A673 (cell line): ENCODE measurements around the gene PMFBP1.

Experiments
- EZH2 ChIP-seq: fragments of 200-600 bp; sonication (generic); IDR thresholded peaks from 2 replicates; pipeline ENCODE4 v1.6.1; 2017; ENCODE audit warnings: borderline replicate concordance, low read depth, mild to moderate bottlenecking, mixed read lengths, antibody characterized with exemption, low read length; ENCODE audit not compliant: poor library complexity, severe bottlenecking
- TF ChIP-seq, protein P1 (sequence below): fragments of 300-800, 200-600 bp; sonication (generic); conservative IDR thresholded peaks from 2 replicates; pipeline ENCODE4 v1.5.1; 2017; ENCODE audit warnings: low read depth, mild to moderate bottlenecking, antibody characterized with exemption, low read length, moderate library complexity, mixed read lengths

DNA sequence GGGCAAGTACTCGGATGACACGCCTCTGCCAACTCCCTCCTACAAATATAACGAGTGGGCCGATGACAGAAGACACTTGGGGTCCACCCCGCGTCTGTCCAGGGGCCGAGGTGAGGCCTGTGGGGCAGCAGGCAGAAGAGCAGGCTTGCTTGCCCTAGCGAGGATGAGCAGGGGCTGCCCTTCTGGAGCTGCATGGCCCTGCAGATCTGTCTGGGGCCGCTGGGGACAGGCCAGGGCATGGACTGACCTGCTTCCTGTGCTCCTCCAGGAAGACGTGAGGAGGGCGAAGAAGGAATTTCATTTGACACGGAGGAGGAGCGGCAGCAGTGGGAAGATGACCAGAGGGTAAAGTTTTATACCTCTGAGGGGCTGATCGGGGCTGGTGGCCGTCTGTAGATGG, 73.0 kb downstream of the PMFBP1 start:
- TF ChIP-seq, protein P1, sequence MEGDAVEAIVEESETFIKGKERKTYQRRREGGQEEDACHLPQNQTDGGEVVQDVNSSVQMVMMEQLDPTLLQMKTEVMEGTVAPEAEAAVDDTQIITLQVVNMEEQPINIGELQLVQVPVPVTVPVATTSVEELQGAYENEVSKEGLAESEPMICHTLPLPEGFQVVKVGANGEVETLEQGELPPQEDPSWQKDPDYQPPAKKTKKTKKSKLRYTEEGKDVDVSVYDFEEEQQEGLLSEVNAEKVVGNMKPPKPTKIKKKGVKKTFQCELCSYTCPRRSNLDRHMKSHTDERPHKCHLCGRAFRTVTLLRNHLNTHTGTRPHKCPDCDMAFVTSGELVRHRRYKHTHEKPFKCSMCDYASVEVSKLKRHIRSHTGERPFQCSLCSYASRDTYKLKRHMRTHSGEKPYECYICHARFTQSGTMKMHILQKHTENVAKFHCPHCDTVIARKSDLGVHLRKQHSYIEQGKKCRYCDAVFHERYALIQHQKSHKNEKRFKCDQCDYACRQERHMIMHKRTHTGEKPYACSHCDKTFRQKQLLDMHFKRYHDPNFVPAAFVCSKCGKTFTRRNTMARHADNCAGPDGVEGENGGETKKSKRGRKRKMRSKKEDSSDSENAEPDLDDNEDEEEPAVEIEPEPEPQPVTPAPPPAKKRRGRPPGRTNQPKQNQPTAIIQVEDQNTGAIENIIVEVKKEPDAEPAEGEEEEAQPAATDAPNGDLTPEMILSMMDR = no peak
- no peak for TF ChIP-seq EZH2
